Muscle layer of colon (tissue), 2 donors: ENCODE measurements around the gene TMEM250.

ENCODE experiments used
- H3K27ac ChIP-seq: one replicate; pipeline ENCODE4 v1.7.0; 2013; ENCODE audit warnings: low read depth, mild to moderate bottlenecking, low read length, moderate library complexity
- H3K27me3 ChIP-seq, 2 donors: one replicate each; pipeline ENCODE4 v1.7.0; 2013; ENCODE audit warnings: low read length in 2 of 2, mild to moderate bottlenecking in 2 of 2; ENCODE audit not compliant: insufficient read depth in 2 of 2, control insufficient read depth in 1 of 2
- H3K36me3 ChIP-seq: one replicate; pipeline ENCODE4 v1.7.0; 2013; ENCODE audit warnings: mild to moderate bottlenecking, low read length; ENCODE audit not compliant: insufficient read depth
- H3K4me1 ChIP-seq: one replicate; pipeline ENCODE4 v1.7.0; 2013; ENCODE audit warnings: mild to moderate bottlenecking, low read length; ENCODE audit not compliant: insufficient read depth
- H3K4me3 ChIP-seq, 2 donors: one replicate each; pipeline ENCODE4 v1.7.0; 2013; ENCODE audit warnings: low read length in 2 of 2, low read depth in 1 of 2, mild to moderate bottlenecking in 1 of 2, moderate library complexity in 1 of 2
- H3K9ac ChIP-seq: one replicate; pipeline ENCODE4 v1.7.0; 2013; ENCODE audit warnings: low read length
- H3K9me3 ChIP-seq: one replicate; pipeline ENCODE4 v1.7.0; 2013; ENCODE audit warnings: mild to moderate bottlenecking, low read length
- donor health status: abdominal sarcoma.
- donor health status: Adenocarcinoma of cecum.

The TMEM250 gene

DNA sequence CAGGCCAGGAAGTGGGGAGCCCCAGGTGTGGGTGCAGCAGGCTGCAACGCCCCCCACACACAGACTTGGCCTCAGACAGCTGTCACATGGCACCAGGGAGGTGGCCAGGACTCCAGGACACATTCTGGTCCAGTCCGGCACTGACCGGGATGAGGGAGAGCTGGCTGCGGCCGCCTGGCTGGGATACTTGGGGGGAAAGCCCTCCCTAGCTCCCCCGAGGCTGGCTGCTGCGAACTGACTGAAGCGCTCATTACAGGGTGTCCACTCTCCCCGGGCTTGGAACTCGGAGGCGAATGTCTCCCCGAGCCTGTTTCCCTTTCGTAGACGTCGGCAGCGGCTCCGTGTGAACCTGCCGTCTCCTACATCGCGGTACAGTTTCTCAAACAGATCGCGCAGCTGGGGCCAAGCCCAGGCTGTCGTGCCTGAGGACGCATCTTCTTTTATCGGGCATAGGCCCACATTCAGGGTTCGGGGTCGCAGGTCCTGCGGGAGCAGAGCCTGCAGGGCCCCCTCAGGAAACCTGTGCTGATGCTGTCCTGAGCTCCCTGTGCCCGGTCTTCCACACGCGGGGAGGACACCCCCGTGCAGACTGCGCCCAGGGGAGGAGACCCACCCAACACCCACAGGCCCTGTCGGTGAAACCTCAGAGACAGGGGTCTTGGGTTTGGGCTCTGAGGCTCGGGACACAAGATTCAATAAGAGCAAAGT, 43.4 kb downstream of the TMEM250 start:
- Histone ChIP-seq H3K27ac (no peak overlapping the region), H3K9me3 (no peaks in the 10 kb centered on the region), H3K4me3 (no peak overlapping the region), H3K27me3 (no peaks in the 10 kb centered on the region), H3K36me3 (no peaks in the 10 kb centered on the region), H3K4me1 (peaks cover 41% of the 10 kb centered on the region), H3K9ac (no peak overlapping the region)

DNA sequence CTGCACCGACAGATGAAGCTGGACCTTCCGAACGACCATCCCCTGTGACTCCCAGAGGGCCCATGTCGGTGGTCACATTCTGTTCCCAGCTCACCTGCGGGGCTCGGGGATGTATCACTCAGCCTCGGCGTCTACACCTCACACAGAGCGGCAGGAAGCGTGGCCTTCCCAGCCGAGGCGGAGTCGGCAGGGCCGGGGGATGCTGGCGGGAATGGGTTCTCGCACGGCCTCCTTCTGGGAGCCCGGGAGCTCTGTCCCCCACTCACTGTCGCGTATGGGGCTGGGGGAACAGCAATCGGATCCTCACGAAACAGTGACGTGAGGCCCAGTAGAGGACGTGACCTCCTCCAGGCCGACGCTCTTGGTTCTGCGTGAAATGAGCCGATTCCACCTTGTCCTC, 44.0 kb downstream of the TMEM250 start:
- no peak overlapping the region for H3K27ac ChIP-seq
- peaks cover 36% of the 10 kb centered on the region for H3K4me1 ChIP-seq
- no peaks in the 10 kb centered on the region for H3K36me3 ChIP-seq

More for the DNA sequence above, 44.0 kb downstream of the TMEM250 start:
- H3K27me3 ChIP-seq: no peaks in the 10 kb centered on the region
- no peak overlapping the region for H3K9ac ChIP-seq
- H3K4me3 ChIP-seq: no peak overlapping the region
- H3K9me3 ChIP-seq: no peaks in the 10 kb centered on the region
